Fibroblast of skin of abdomen (primary cell): ENCODE measurements around the gene LRRC4C.

Experiments used
- DNase-seq: peaks from one replicate; pipeline ENCODE4 v3.0.0-alpha.2; 2013

The LRRC4C gene

DNA sequence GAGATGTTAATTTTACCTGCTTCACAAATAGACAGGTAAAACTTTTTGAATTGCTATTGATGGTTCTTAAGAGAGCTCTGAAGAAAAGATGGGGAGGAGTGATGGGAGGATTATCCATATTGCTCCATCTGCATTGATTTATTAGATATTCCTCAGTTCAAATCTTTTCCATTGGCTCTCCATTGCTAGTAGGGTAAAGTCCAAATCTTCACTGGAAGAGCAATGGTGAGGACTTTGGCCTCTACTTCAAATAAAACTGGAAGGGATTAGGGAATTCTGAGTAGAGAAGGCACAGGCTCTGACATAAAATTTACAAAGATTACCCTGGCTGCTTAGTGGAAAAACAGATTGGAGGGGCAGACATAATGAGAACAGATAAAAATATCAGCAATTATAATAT is 1024.1 kb downstream of the LRRC4C start:
- no peak for DNase-seq

GRCh38 chr11:40434926-40435325 is 1024.5 kb downstream of the LRRC4C start:
- DNase-seq: no peak

- no peak for DNase-seq
These were observed 1027.1 kb downstream of the LRRC4C start for GRCh38 chr11:40432358-40432757.

DNA sequence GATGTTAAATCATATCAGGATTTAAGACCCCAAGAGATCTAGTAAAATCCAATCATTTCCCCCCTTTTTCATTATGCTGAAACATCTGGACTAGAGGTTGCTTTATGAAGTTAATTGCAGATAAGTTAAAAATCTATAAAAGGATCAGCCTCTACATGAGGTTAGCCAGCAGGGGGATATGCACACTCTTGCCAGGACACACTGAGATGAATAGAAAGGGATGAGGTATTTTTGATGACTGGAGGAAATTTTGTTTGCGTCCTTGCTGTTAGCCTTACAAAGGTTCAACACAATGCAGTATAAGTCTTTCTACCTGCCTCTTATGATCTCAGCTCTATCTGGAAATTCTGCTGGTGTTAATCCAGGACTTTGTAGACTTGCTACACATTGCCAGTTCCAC is 1034.3 kb downstream of the LRRC4C start:
- DNase-seq: no peak

DNA sequence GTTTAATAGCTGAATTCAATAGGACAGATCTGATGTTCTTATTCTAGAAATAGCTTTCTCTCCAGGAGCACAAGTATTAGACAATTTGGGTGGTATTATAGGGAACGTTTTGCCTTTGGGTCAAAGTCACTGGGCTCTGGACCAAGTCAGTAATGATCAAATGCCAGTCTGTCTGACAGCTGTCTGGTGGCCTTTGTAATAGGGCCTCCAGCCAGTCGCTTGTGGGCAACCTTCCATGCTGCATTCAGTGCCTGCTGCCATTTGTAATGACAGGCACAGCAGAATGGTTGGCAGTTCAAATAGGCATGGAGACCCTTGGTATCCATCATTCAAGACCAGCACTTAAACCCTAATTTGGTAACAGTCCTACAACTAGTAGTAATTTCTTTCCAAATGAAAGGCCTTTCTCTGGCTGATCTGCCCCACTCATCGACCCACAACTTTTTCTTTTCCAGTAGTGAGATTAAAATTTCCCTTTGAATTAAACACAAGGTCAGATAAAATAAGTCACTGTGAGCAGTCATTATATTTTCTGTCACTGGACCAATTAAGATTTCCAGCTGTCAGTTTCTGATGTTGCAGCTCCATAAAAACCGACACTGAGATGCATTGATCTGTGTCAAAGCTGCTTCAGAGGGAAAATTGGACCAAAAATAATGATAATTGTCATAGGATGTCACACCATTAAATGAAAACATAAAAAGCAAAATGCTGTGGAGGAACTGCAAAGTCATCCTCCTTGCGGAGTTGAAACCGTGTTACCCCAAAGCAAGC is 1038.1 kb downstream of the LRRC4C start:
- no peak for DNase-seq

GRCh38 chr11:40417627-40418026 is 1041.8 kb downstream of the LRRC4C start:
- DNase-seq: no peak

- DNase-seq: no peak
These were observed 1052.1 kb downstream of the LRRC4C start for GRCh38 chr11:40407355-40407754.

DNA sequence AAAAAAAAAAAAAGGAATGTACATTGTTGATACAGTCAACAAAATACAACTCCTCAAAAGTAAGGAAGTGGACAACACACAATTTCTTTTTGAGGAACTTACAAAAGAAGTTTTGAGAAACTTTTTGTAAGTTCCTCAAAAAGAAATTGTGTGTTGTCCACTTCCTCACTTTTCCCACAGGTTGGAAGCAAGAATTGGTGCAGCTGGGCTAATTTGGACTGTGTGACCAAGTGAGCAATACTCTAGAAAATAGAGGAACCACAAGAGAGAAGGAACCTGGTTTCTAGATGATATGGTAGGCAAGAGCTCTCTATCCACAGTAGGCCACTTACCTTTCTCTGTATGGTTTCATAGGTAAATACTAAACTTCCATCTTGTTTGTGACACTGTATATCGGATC is 1053.8 kb downstream of the LRRC4C start:
- no peak for DNase-seq

DNA sequence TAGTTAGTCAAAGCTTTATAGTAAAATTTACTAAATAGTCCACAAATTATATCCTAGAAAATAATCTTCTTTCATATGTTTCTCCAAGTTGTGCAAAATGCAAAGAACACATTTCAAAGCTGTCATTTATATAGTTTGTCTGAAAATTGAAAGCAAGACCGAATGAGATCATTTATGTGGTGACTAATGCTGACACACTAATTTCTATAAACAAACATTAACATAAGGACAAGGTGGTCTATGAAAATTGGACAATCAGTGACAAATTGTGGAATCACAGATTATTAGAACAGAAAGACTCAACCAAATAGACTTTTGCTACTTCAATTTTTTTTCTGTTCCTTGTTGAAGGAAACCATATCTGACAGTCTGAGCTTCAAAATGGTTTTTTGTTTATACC is 1056.1 kb downstream of the LRRC4C start:
- DNase-seq: no peak

DNA sequence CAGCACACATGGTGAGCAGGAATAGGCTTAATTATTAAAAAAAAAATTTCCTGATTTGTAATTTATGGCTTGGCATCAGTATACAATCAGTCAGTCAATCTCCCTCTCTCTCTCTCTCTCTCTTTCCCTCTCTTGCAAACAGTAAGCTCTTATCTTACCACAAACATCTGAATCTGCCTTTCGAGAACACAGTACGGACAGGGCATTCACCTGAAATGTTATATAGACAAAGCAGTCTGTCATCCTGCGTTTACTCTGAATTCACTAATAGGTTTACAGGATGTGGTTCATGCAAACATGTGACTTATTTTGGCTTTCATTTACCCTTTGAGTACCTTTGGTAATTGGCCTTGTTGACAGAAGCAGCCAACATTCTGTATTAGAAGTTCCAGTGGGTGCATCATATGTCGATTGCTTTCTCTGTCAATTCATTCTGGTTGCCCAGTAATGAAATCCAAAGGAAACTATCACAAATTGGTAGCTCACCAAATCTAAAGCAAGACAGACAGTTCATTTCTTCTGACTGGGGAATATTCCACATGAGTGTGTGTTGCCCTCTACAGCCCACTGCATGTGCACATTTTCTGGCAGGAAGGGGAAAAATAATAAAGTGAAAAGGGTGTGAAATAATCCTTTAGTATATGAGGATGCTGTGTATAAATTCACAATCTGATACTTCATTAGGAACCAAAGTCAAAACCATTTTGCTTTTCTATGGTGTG is 1058.2 kb downstream of the LRRC4C start:
- no peak for DNase-seq

- peak; percentile 8 for DNase-seq
These were observed 1062.3 kb downstream of the LRRC4C start for GRCh38 chr11:40397141-40397540.

DNA sequence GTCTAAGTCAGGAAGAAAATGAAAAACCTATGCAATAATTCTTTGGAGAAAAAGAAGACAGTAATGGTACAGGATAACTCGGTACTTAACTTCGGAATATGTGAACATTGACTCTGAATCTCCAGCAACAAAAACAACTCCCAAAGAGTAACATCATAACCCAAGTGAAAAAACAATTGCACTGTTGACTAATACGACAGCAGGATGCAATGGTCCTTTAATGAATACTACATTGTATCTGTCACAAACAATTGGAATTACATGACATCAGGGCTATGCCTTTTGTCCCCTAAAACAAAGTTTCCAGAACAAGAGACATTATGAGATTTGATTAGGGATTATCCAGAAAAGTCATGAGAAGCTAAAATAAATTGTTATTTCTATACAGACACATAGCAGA is 1065.9 kb downstream of the LRRC4C start:
- no peak for DNase-seq

GRCh38 chr11:40391679-40392078 is 1067.8 kb downstream of the LRRC4C start:
- DNase-seq: no peak

- peak; percentile 83 for DNase-seq
These were observed 1071.2 kb downstream of the LRRC4C start for GRCh38 chr11:40388097-40388818.

DNA sequence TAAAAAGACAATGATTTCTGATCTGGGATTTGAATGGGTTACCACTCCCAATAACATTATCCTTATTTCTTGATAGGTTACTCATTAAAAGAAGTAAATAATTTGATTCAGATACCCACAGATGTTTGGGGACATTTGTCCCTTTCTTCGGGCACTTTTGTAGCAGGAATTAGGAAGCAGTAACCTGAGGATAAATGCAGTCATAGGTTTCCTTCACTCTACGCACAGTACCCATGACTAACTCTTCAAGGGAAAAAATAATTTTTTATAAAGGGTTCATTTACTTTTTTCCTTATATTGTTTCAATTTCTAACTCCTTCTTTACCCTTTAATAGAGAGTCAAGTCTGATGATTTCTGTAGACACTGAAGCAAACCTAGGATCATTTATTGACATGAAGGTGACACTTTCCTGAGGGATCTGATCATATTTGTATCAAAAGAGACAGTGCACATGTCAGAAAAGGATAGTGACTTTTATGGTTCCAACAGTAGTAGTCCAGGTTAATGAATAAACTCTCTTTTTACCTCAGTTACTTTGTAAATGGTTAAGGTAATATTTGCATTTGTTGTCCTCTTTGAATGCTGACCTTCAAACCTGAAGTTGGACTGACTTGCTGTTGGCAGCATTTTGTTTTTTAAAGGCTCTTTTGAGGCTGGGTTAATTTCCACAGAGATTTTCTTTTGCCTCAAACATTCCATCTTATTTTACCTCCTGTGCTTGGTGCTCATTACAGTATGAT is 1072.0 kb downstream of the LRRC4C start:
- DNase-seq: no peak

DNA sequence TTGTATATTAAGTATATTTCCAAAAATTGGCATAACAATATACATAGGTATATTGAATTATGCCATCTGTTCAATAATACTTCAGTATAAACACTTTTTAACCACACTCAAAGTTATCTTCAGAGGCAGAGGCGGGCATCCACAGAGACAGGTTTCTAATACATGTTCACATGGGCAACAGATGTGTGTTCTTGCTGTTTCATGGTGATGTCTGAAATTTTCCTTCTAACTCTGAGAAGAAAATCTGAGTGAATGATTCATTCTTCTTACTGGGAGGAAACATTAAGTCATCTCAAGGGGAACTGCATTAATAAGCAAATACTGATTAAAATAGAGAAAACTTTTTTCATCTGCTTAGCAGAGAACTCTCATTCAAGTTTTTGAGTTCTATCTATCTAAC is 1074.5 kb downstream of the LRRC4C start:
- DNase-seq: peak; percentile 79

- no peak for DNase-seq
These were observed 1078.0 kb downstream of the LRRC4C start for GRCh38 chr11:40381481-40381880.

GRCh38 chr11:40380835-40381234 is 1078.6 kb downstream of the LRRC4C start:
- DNase-seq: peak; percentile 13

- peak; percentile 46 for DNase-seq
These were observed 1083.1 kb downstream of the LRRC4C start for GRCh38 chr11:40376331-40376730.

DNA sequence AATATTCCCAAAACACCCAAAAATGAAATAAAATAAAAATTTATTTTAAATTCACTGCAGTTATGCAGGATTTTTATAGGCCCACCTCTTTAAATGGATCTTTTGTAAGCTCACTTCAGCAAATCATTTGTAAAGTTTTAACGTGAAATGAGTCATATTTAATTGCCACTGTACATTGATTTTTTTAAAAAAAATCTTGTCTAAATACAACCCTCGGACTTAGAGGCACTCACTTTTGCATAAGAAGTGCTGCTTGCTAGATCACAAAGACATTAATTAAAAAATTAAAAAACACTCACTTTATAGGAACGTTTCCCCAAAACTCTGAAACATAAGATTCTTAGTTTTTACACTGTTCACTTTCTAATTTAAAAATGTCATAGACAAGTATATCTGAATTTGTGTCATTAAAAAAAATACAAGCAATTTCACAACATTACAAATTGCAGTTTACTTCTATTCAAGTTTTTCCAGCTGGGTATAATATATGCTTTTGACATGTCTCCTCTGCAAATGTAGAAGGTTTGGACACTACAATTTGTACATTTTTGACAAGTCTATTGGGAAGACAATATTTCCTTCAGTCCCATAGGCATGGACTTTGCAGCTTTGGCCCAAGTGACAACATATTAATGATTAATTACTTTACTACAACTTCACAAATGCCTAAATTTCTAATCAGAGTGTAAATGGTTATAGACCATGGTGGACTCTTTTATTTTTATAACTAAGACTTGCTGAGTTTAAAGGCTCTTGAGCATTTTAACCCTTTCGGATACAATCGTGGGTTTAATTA is 1088.4 kb downstream of the LRRC4C start:
- DNase-seq: no peak

DNA sequence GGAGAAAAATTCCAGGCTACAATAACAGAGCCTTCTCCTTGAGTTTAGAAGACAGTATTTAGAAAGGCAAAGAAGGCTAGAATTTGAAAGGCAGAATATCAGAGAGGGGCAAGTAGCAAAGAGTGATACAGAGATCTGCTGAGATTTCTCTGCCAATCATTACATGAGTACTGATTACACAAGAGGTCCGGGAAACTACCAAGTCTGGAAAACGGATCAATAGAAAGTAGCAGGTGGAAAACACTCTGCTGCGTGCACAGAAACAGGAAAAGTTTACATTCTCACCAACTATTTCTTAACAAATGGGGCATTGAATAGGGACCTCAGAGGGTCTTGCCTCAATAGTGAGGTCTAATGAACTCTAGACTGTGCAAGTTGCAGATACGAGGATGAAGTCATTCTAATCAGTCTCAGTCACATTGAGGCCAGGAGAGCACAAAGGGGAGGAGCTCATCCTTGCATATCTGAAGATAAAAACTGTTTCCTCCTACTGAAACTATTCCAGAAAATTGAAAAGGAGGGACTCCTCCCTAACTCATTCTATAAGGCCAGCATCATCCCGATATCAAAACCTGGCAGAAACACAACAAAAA is 1099.2 kb downstream of the LRRC4C start:
- no peak for DNase-seq

- no peak for DNase-seq
These were observed 1105.3 kb downstream of the LRRC4C start for GRCh38 chr11:40354121-40354520.
